Right lobe of liver (tissue), 4 donors: ENCODE data around the gene ZNF587.

Source experiments
- POLR2A ChIP-seq: fragments of 450-650 bp; IDR thresholded peaks from one replicate; pipeline ENCODE4 v1.6.1; 2017; ENCODE audit warnings: antibody characterized with exemption, mild to moderate bottlenecking
- TF ChIP-seq, protein P1 (sequence below), 4 donors: fragments of 200-600 bp in 3 of 4; fragments of 450-650 bp in 1 of 4; IDR thresholded peaks; one replicate each; pipeline versions ENCODE4 v1.5.1 to v1.8.0; 2016 to 2022; ENCODE audit warnings: antibody characterized with exemption in 4 of 4, mild to moderate bottlenecking in 2 of 4
- donor health status: DM: no; HTN: no; CAD: no.
- donor health status: DM: no; HTN: no; CAD: no.
- donor health status: DM: no; HTN: yes; CAD: no.

DNA sequence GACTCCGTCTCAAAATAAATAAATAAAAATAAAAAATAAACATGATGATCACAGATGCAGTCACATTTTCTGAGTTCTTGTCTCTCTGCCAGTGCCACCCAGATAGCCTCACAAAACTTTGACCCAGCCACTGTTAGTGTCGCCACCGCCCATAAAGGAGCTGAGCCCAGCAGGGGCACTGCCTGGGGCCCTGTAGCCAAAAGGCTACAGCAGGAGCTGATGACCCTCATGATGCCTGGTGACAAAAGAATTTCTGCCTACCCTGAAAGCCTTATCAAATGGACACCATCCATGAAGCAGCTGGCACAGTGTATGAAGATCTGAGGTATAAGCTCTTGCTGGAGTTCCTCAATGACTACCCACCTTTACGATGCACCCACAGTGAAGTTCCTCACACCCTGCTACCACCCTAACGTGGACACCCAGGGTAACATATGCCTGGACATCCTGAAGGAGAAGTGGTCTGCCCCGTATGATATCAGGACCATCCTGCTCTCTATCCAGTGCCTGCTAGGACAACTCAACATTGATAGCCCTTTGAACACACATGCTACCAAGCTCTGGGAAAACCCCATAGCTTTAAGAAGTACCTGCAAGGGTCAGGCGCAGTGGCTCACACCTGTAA, 18.3 kb downstream of the ZNF587 start:
- TF ChIP-seq POLR2A, result no peak
- TF ChIP-seq, protein P1, sequence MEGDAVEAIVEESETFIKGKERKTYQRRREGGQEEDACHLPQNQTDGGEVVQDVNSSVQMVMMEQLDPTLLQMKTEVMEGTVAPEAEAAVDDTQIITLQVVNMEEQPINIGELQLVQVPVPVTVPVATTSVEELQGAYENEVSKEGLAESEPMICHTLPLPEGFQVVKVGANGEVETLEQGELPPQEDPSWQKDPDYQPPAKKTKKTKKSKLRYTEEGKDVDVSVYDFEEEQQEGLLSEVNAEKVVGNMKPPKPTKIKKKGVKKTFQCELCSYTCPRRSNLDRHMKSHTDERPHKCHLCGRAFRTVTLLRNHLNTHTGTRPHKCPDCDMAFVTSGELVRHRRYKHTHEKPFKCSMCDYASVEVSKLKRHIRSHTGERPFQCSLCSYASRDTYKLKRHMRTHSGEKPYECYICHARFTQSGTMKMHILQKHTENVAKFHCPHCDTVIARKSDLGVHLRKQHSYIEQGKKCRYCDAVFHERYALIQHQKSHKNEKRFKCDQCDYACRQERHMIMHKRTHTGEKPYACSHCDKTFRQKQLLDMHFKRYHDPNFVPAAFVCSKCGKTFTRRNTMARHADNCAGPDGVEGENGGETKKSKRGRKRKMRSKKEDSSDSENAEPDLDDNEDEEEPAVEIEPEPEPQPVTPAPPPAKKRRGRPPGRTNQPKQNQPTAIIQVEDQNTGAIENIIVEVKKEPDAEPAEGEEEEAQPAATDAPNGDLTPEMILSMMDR (IDR thresholded peaks at IDR 0.05), result no peak
